H1 (cell line): Measurements from ENCODE around the gene CDK5RAP3. TPM values are rescaled to one million over a fixed set of nuclear protein-coding genes. Genes with fewer than 3 reads are reported as not detected.
A peak's percentile ranks its signal among the peaks of the same experiment; 100 is the strongest.

Source experiments
- BCL11A ChIP-seq, 2 experiments: IDR thresholded peaks; one replicate each; pipeline ENCODE4 v1.6.1; 2011; ENCODE audit warnings: low read depth in 2 of 2, low read length in 2 of 2, mild to moderate bottlenecking in 2 of 2
- E2F6 ChIP-seq: IDR thresholded peaks from 2 replicates; pipeline ENCODE4 v1.6.1; 2012; ENCODE audit warnings: inconsistent platforms
- MAX ChIP-seq: IDR thresholded peaks from 2 replicates; pipeline ENCODE4 v1.6.1; 2012; ENCODE audit warnings: inconsistent platforms
- SP2 ChIP-seq: IDR thresholded peaks from 2 replicates; pipeline ENCODE4 v1.6.1; 2012; ENCODE audit warnings: mild to moderate bottlenecking, low read length, inconsistent platforms
- TAF1 ChIP-seq: IDR thresholded peaks from 2 replicates; pipeline ENCODE4 v1.6.1; 2011; ENCODE audit warnings: mild to moderate bottlenecking, low read depth, low read length
- polyA plus RNA-seq, 7 experiments: library from polyadenylated mRNA; depleted of rRNA in 3 of 7; stranded (reverse) in 5 of 7; unstranded in 2 of 7; fragments of >200 nt in 5 of 7; fragments of 200-250 nt in 2 of 7; gene quantifications; 1 replicate in 5 of 7; 2 replicates in 1 of 7; 4 replicates in 1 of 7; pipeline versions ENCODE4 v1.2.1 to v1.2.3, GENCODE V29; 2011 to 2013; ENCODE audit warnings: missing spikeins in 2 of 7, mixed read lengths in 2 of 7
- total RNA-seq: library from RNA; stranded (reverse); fragmentation: NEBNext Ultra II Directional; extraction: Animal tissue kit (Norgen Biotek cat#: 25700); gene quantifications from 2 replicates; pipeline ENCODE4 v1.2.1, GENCODE V29; 2021

Gene CDK5RAP3
- total and polyA plus RNA-seq, 2 of the 8 experiments (the other 6 are each of a cell fraction or from before 2014, with no cell fraction given): 88.2 to 93.2 TPM

GRCh38 chr17:47941246-47942095, 29.4 kb upstream of the CDK5RAP3 start, which contains the start of gene PNPO (continued):
- peak; percentile 99 for TF ChIP-seq E2F6
- 0 out of 2 replicates have a peak, but pooled peaks have one; percentile 20 for TF ChIP-seq TAF1
- peak; percentile 60 for TF ChIP-seq SP2
- no peak for TF ChIP-seq BCL11A (IDR thresholded peaks at IDR 0.05; ENCODE audit: low read depth in 2 of 2, low read length in 2 of 2)
- TF ChIP-seq MAX: peak; percentile 99
